Activated naive CD4-positive, alpha-beta T cell (primary cell): ENCODE results near the gene FAM217B.
"Not testable (repeated sequence)": the region's sequence is repeated elsewhere in the genome, so short reads cannot be mapped to it uniquely, and the experiment has no call there.

Source experiments
- DNase-seq, 4 experiments: peaks; one replicate each; lab custom pipeline; 2025; lab: John Stamatoyannopoulos, UW

FAM217B gene

GRCh38 chr20:59938696-59939051 is 1.5 kb upstream of the FAM217B start:
- DNase-seq, result no peak

- no peak for DNase-seq
Observed at GRCh38 chr20:59939052-59939878, 924 bp upstream of the FAM217B start.

- no peak for DNase-seq
Observed at GRCh38 chr20:59939879-59940128, 385 bp upstream of the FAM217B start.

- no peak for DNase-seq
Observed at GRCh38 chr20:59940956-59941294, 736 bp downstream of the FAM217B start.

GRCh38 chr20:59942245-59942644 is 2.1 kb downstream of the FAM217B start:
- DNase-seq, result no peak

- DNase-seq, result no peak
Observed at GRCh38 chr20:59944726-59945125, 4.5 kb downstream of the FAM217B start.

- no peak for DNase-seq
Observed at GRCh38 chr20:59945175-59945574, 5.0 kb downstream of the FAM217B start.

- DNase-seq, result no peak
Observed at GRCh38 chr20:59945731-59946130, 5.5 kb downstream of the FAM217B start.

GRCh38 chr20:59947376-59947775 is 7.2 kb downstream of the FAM217B start:
- DNase-seq, result no peak

GRCh38 chr20:59948212-59948611 is 8.0 kb downstream of the FAM217B start:
- DNase-seq, result no peak

- no peak for DNase-seq
Observed at GRCh38 chr20:59948828-59949720, 8.9 kb downstream of the FAM217B start.

- DNase-seq, result no peak
Observed at GRCh38 chr20:59949911-59950310, 9.7 kb downstream of the FAM217B start.

GRCh38 chr20:59954718-59955117 is 14.5 kb downstream of the FAM217B start:
- no peak for DNase-seq

- DNase-seq, result no peak
Observed at GRCh38 chr20:59955131-59955796, 15.1 kb downstream of the FAM217B start.

GRCh38 chr20:59957568-59957967 is 17.4 kb downstream of the FAM217B start:
- not testable (repeated sequence) for DNase-seq

GRCh38 chr20:59958123-59958522 is 17.9 kb downstream of the FAM217B start, which contains the start of gene CDH26:
Gene CDH26 (plus strand): TSS chr20:59958423. CDS start chr20:59958727, 304 bp downstream.
- no peak for DNase-seq

- DNase-seq, result no peak
Observed at GRCh38 chr20:59958626-59959025, 18.4 kb downstream of the FAM217B start.

- no peak for DNase-seq
Observed at GRCh38 chr20:59961423-59961822, 21.2 kb downstream of the FAM217B start.

- no peak for DNase-seq
Observed at GRCh38 chr20:59962155-59962554, 22.0 kb downstream of the FAM217B start.

- DNase-seq, result no peak
Observed at GRCh38 chr20:59966428-59966827, 26.2 kb downstream of the FAM217B start.

GRCh38 chr20:59971428-59971827 is 31.2 kb downstream of the FAM217B start:
- DNase-seq, result no peak

GRCh38 chr20:59972037-59972801 is 32.0 kb downstream of the FAM217B start:
- DNase-seq, result no peak
